Measurements from ENCODE around the gene PROK1.
"Not testable (repeated sequence)": the region's sequence is repeated elsewhere in the genome, so short reads cannot be mapped to it uniquely, and the experiment has no call there.

Gene PROK1

GRCh38 chr1:110450929-110451328 is at the start of gene PROK1:
Gene PROK1, plus strand, starts transcription at chr1:110451149. Its CDS starts 68 bp downstream, at chr1:110451217.
- DNase-seq, result no peak

- no peak for DNase-seq
Observed at GRCh38 chr1:110403805-110404204, 47.1 kb upstream of the PROK1 start.

- no peak for DNase-seq
Observed at GRCh38 chr1:110404401-110404800, 46.5 kb upstream of the PROK1 start.

- not testable (repeated sequence) for DNase-seq
Observed at GRCh38 chr1:110406407-110406806, 44.5 kb upstream of the PROK1 start.

GRCh38 chr1:110407260-110408210 is 43.4 kb upstream of the PROK1 start, which contains the start of gene LAMTOR5:
Gene LAMTOR5, minus strand, starts transcription at chr1:110407694. Its CDS starts 74 bp downstream, at chr1:110407620.
- DNase-seq, result peak; percentile 93 to 97

- DNase-seq, result no peak
Observed at GRCh38 chr1:110408488-110408887, 42.5 kb upstream of the PROK1 start.

GRCh38 chr1:110409316-110409715 is 41.6 kb upstream of the PROK1 start:
- DNase-seq, result no peak

GRCh38 chr1:110411173-110411735 is 39.7 kb upstream of the PROK1 start:
- peak in 1 of 2 donors; percentile 48 for DNase-seq

GRCh38 chr1:110412576-110412975 is 38.4 kb upstream of the PROK1 start:
- peak; percentile 79 to 93 for DNase-seq

- not testable (repeated sequence) for DNase-seq
Observed at GRCh38 chr1:110413045-110413444, 37.9 kb upstream of the PROK1 start.

GRCh38 chr1:110418729-110419128 is 32.2 kb upstream of the PROK1 start:
- DNase-seq, result no peak

- no peak for DNase-seq
Observed at GRCh38 chr1:110420023-110420662, 30.8 kb upstream of the PROK1 start.

- DNase-seq, result peak; percentile 93 to 99
Observed at GRCh38 chr1:110420874-110421793, 29.8 kb upstream of the PROK1 start.

- peak; percentile 70 to 71 for DNase-seq
Observed at GRCh38 chr1:110424699-110425611, 26.0 kb upstream of the PROK1 start.

- DNase-seq, result no peak
Observed at GRCh38 chr1:110425612-110426152, 25.3 kb upstream of the PROK1 start.

- no peak for DNase-seq
Observed at GRCh38 chr1:110426854-110427253, 24.1 kb upstream of the PROK1 start.

- peak in 1 of 2 donors; percentile 41 for DNase-seq
Observed at GRCh38 chr1:110428946-110429345, 22.0 kb upstream of the PROK1 start.

- no peak for DNase-seq
Observed at GRCh38 chr1:110430366-110430765, 20.6 kb upstream of the PROK1 start.

- no peak for DNase-seq
Observed at GRCh38 chr1:110430901-110431300, 20.0 kb upstream of the PROK1 start.

GRCh38 chr1:110433213-110433612 is 17.7 kb upstream of the PROK1 start:
- DNase-seq, result no peak

GRCh38 chr1:110433803-110434202 is 17.1 kb upstream of the PROK1 start:
- peak; percentile 39 to 73 for DNase-seq
